NCI-H2107 treated with DMSO at 0.1 percent for 48 hours (cell line): ENCODE results near the gene FBRSL1.
"Not testable (repeated sequence)": the region's sequence is repeated elsewhere in the genome, so short reads cannot be mapped to it uniquely, and the experiment has no call there.

Experiments
- DNase-seq: peaks from one replicate; lab custom pipeline; 2025; ENCODE audit not compliant: unreplicated experiment; lab: John Stamatoyannopoulos, UW

FBRSL1 gene

GRCh38 chr12:132489602-132490266 lies at the start of gene FBRSL1:
Gene FBRSL1, plus strand, starts transcription at chr12:132490151.
- peak; percentile 84 for DNase-seq

GRCh38 chr12:132440420-132440819 lies 49.5 kb upstream of the FBRSL1 start:
- DNase-seq, result not testable (repeated sequence)

GRCh38 chr12:132441871-132442863 lies 47.8 kb upstream of the FBRSL1 start:
- DNase-seq, result no peak

DNA sequence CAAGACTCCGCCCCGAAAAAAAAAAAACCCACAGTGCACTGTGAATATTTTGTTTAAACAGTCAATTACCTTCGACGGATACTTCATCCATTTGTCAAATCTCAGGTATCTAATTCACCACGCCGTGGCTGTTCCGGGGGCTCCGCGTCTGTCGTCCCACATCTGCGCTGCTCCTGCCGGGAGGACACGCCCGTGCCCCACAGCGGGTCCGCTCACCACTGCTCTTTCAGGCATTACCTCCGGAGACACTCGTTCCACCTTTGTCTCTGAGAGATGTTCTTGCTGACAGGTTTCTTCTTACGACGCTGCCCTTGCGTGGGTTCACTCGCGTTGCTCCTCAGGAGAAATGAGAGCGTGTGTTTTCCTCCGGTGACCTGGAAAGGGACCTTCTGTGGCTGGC lies 46.9 kb upstream of the FBRSL1 start:
- no peak for DNase-seq

- no peak for DNase-seq
Observed at GRCh38 chr12:132444283-132444682, 45.7 kb upstream of the FBRSL1 start.

DNA sequence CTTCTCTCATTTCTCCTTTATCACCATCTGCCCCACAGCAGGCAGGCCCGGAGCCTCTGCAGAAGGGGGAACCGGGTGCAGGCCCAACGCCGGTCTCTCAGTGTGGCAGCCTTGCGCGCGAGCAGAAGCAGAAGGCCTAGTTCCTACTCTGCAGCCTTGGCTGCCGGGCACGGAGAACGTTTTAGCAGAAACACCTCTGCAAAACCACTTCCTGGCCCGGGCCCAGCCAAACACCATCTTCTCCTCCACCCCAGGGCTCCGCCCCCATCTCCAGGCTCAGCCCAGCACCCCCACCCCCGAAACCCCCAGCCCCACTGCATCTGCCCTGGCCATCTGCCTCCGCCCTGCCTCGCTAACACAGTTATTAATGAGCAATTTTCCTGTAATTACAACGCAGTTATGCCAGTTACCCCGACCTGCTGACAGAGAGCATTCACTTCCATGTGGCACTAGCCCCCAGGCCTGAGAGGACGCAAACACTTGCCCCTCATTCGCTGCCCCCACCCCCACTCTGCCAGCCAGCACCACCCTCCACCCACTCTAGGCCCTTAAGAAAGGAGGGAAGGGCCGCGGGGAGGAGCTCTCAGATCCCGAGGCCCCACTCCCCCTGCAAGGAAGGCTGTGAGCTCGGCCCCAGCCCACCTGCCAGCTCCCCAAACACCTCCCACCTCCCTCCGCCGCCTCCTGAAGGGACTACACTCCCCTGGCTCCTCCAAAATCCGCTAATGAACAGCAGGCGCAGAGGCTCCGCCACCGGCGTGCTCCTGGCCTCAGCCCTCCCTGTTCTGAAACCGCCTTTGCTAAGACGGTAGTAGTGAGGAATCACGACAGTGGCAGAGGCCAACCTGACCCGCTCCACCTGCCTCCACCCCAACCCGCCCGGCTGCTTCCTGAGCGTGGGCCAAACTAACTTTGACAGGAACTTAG lies 44.7 kb upstream of the FBRSL1 start:
- DNase-seq, result no peak

GRCh38 chr12:132445884-132446632 lies 43.9 kb upstream of the FBRSL1 start:
- DNase-seq, result peak; percentile 88

GRCh38 chr12:132446633-132447326 lies 43.2 kb upstream of the FBRSL1 start:
- no peak for DNase-seq

- no peak for DNase-seq
Observed at GRCh38 chr12:132447327-132447720, 42.6 kb upstream of the FBRSL1 start.

- DNase-seq, result no peak
Observed at GRCh38 chr12:132447731-132448462, 42.1 kb upstream of the FBRSL1 start.

- DNase-seq, result no peak
Observed at GRCh38 chr12:132448463-132448820, 41.5 kb upstream of the FBRSL1 start.

- peak; percentile 14 for DNase-seq
Observed at GRCh38 chr12:132449565-132450417, 40.2 kb upstream of the FBRSL1 start.

DNA sequence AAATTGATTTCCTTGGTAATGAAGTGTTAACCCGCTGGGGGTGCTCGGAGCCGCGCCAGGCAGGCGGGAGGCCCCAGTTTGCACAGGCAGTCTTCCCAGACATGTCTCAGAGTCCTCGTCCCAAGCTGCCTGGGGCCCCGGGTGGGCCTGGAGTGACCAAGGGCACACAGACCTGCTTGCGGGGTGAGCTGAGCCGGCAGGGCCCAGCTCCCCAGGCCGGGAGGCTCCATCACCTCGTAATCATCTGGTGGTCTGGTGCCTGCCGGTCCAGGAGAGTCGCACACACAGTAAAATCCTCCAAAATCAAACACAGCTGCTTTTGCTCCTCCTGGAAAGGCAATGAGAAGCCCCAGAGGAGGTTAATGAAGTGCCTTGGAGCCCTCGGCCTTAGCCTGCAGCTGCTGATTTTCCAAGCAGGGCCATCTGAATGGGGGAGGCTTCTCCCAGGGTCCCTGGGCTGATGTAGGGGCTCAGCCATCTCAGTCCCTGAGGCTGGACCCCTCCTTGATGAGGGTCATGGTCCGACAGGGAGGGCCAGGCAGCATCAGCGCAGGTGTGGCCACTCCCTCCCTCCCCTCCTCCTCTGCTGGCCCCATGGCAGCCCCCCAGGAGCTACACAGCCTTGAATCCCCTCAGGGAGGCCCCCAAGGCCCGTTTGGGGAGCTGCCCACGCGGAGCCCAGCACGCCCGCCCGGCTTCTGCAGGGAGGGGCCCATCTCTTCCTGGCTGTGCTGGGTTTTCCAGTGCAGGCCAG lies 39.4 kb upstream of the FBRSL1 start:
- DNase-seq, result no peak

DNA sequence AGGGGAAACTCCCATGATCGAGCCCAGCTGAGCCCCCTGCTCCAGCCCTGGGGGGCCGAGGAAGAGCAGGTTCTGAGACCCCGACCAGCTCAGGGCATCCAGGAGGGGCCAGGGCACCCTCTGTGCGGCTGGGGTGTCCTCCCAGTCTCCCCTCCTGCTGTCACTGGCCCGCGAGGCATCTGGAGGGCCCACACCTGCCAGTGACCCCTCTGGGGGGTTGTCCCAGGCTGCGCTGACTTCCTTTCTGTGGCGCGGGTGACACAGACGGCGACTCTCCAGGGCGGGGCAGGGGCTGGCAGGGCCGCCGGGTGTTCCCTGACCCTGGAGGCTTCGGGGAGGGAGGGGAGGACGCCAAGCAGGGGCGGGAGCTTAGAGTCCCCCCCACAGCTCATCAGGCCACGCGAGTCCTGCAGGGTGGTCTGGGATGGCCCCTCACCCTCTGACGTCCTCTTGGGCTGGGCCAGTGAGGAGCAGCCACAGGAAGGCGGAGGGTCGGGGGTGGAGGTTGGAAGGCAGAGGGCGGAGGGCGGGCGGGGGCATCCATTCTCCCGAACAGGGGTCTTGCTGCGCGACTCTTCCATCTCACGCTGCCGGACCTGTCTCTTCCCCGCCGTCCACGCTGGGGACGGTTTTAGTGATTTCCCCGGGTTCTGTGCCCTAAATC lies 38.6 kb upstream of the FBRSL1 start:
- DNase-seq, result no peak

DNA sequence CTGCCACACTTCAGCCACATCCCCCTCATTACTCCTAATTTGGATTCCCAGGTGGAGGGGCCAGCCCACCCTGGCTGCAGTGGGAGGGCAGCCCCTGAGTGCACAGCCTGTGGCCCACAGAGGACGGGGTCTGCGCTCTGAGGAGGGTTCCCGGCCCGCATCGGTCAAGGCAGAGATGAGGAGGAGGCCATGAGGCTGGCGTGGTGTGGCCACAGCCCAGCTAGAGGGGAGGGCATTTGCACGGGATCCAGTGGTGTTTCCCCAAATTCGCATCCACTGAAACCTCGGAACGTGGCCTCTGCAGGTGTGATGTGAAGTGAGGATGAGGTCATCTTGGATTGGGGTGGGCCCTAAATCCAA lies 38.1 kb upstream of the FBRSL1 start:
- DNase-seq, result no peak

DNA sequence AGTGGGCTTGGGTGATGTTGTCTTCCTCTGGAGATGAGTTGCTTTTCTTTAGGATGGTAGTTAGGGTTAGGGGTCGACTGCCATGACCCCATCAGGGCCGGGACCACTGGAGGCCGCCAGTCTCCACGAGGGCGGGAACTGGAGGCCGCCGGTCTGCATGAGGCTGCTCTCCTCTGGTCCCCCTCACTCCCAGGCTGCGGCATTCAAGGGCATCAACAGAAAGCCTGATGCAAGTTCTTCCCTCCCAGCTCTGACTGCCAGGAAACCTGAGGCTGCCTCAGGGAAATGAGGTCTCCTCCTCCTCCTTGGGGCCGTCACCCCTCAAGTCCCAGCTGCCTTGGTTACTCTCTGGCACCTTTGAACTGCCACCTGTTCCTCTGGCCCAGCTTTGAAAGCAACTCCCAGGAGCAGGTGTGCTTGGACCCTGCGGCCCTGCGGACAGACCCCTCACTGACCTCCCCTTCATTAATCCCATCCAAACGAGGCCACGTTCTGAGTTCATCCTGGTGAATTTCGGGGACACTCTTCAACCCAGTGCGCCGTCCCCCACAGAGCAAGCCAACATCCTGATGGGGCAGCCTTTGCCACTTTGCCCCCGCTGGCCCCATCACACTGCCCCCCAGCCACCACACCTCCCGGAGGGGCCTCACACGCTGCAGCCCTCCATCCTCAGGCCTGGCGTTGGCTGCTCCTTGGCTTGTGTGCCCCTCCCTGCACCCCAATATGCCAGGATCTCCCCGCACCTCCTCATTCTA lies 37.2 kb upstream of the FBRSL1 start:
- DNase-seq, result no peak
